HG02623 (cell line): ENCODE results near the gene KIF4A.
"Not testable (repeated sequence)": the region's sequence is repeated elsewhere in the genome, so short reads cannot be mapped to it uniquely, and the experiment has no call there.

ENCODE experiments used
- ATAC-seq: cut with Tn5 transposase; IDR thresholded peaks from one replicate; pipeline ENCODE4 v1.9.1; 2021; ENCODE audit warnings: moderate library complexity; ENCODE audit not compliant: unreplicated experiment

The KIF4A gene

DNA sequence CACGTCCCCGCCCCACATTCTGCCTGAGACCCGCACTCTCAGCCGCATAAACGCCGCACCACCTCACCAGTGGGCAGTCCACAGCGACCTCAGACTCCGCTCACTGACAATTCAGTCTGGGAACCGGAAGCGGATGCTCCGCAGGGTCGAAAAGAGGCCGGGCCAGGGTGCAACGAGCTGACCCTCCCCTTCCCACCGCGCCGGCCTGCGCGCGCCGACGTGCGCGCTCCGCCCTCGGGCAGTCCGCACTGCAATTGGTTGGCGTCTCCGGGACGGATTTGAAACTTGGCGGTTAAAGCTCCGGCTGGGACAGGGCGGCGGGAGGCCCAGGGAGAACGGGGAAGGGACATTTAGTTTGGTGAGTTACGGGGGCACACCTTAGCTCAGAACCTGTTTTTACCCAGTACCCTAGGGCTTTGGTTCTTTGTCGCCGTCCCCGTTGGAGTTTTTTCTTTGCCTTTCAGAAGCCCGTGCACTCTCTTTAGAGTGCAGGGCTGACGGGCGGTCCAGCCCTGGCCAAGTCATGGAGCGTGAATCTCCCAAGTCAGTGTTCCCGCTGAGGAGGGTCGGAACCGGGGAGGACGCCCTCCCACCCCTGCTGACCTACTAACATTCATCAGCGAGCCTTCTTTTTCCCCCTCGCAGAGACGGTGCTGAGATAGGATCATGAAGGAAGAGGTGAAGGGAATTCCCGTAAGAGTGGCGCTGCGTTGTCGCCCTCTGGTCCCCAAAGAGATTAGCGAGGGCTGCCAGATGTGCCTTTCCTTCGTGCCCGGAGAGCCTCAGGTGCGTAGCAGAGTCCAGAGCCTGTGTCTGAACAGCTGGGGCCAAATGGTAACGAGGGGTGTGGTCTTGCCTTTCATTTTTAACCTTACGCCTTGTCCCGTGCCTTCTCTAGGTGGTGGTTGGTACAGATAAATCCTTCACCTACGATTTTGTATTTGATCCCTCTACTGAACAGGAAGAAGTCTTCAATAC, at the start of gene KIF4A, which contains the start of gene PDZD11:
KIF4A (plus strand) TSS at position 312 of the 978 bp plus-strand sequence; CDS start at position 667, 355 bp downstream.
PDZD11 (minus strand) TSS at position 135 of the 978 bp plus-strand sequence. CDS start 586 bp downstream, outside the sequence.
- peak; percentile 97 for ATAC-seq

DNA sequence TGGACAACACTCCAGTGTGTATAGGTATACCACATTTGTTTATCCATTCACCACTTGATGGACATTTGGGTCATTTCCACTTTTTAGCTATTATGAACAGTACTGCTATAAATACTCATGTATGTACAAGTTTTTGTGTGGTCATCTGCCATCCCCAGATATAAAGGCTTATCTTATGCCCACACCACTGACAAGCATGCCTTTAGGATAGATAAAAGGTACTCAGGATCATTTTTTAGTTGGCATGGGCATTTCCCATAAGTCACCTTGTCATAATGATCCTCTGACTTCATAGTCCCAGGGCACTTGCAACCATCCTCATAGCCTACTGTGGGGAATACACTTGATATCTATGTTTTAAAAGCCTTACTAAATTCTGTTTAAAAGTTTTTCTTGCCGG, 49.2 kb upstream of the KIF4A start:
- no peak for ATAC-seq

- ATAC-seq, result no peak
These were observed 48.4 kb upstream of the KIF4A start for GRCh38 chrX:70241501-70241900.

DNA sequence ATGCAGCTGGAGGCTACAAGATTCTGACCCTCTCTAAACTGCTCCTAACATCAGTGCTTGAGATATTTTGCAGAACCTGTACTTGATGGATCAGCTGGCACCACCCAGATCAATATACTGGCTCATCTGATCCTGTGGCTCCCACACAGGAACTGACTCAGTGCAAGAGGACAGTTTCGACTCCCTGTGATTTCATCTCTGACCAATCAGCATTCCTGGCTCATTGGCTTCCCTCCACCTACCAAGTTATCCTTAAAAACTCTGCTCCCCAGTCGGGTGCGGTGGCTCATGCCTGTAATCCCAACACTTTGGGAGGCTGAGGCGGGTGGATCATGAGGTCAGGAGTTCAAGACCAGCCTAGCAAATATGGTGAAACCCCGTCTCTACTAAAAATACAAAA, 46.3 kb upstream of the KIF4A start:
- ATAC-seq, result not testable (repeated sequence)

GRCh38 chrX:70244881-70245280, 45.0 kb upstream of the KIF4A start:
- no peak for ATAC-seq

DNA sequence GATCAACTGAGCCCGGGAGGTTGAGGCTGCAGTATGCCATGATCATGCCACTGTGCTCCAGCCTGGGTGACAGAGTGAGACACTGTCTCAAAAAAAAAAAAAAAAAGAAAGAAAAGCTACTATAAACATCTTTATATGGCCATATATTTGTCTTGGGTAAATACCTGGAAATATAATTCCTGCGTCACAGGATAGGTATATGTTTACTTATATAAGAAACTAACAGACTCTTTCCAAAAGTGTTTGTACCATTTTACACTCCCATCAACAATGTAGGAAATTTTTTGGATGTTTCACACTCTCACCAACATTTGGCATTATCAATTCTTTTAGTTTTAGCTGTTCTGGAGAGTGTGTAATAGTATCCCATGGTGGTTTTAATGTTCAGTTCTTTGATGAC, 42.7 kb upstream of the KIF4A start:
- ATAC-seq, result no peak

DNA sequence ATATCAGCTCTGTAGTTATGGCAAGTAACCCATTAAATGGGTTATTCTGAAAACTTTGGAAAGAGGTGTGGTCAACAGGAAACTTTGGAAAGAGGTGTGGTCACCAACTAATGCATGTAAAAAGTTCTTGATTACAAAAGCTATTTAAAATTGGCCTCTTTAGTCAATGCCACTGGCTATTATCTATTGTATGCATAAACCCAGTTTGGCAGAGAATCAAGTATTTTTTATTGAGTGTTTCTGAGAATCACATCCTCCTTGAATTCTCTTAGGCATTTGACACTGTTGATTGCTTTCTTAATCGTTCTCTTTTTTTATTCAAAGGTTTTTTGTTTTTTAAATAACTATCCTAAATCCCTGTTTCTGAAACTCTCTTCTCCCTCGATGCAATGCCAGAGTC, 37.4 kb upstream of the KIF4A start:
- ATAC-seq, result no peak

DNA sequence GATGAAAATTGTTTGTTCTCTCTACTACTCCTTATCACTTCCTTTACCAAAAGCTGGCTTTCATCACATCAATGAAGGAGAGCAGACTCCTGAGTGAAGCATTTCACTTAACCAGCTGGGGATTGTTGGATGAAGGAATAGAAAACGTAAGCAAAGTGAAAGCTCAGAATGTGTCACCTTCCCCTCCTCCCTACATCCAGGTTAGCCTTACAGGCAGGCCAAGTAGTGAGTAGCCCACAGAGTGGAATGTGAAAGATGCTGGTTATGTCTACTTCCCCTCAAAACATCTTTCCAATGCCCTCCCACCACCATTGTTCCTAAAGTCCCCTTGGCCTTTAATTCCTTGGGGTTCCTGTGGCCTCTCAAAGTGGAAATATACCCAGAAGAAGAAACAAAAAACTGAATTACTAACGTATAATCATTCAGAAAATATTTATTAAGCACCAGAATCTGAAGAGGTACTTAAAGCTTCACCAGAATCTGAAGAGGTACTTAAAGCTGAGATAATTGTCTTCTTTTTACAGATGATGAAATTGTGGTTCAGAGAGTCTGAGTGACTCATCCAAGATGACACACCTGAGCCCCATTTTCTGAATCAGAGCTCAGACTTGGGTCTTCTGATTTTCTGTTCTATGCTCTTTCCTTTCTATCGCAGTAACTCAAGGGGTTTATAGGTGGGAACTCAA, 36.4 kb upstream of the KIF4A start:
- ATAC-seq, result no peak

- ATAC-seq, result no peak
These were observed 35.9 kb upstream of the KIF4A start for GRCh38 chrX:70254063-70254400.

DNA sequence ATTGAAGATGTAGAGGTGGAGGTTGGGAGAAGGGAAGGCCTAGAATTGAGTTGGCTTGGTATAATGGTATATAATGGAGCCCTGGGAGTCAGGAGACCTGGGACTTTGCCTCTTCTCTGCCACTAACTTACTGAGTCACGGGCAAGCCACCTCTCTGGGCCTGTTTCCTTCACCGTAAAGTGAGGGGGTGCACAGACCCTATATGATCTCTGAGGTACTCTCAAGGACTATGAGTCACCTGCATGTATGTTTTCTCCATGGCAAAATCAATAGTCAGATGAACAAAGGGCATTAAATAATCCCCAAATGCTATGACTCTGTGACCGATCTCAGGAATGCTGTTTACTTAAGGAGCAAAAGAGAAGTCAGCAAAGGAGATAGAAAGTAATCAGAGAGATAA, 35.0 kb upstream of the KIF4A start:
- ATAC-seq, result no peak

GRCh38 chrX:70255452-70255851, 34.5 kb upstream of the KIF4A start:
- ATAC-seq, result no peak

- no peak for ATAC-seq
These were observed 32.2 kb upstream of the KIF4A start for GRCh38 chrX:70257423-70258288.

DNA sequence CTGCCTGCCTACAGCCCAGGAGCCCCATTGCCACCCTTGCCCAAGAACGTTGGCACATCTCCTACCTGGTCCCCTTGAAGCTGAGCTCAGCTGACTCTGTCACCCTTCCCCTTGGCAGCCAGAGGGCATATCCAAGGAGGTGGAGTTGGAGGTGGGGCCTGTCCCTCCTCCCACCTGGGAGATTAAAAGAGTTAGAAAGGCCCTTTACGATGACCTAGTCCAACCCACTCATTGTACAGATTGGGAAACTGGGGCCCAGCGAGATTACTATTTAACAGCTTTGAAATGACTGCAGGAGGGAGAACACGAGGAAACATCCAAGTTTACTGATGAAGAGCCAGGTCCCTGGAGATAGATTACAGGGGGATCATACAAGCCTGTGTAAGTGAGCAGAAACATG, 29.8 kb upstream of the KIF4A start, which contains the start of gene P2RY4:
P2RY4 (minus strand) TSS at position 101 of the 400 bp plus-strand sequence. CDS start 580 bp downstream, outside the sequence.
- ATAC-seq, result no peak

DNA sequence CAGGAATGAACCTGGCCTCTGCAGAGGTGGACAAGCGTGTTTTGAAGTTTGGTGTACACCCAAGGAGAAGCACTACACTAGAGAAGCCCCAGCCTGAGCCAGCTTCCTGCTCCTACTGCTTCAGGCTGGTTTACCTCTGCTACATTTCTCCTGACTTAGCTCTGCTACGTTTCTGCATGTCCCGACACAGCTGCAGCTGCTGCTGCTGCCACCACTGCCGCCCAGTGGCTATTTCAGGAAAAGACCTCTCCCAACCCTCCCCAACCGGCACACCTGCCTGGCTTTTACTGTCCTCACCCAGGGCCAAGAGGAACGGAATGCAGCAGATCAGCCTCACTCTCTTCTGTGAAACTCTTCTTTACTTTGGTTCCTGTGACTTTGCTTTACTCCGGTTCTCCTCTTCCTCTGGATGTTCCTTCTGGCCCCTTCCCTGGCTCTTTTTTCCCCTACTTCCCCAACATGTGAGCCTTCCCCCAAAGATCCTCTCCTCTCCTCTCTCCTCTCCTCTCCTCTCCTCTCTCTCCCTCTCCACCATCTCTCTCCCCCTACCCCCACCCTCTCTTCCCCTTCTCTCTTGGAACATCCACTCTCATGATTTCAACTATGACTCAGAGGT, 26.8 kb upstream of the KIF4A start:
- ATAC-seq, result peak; percentile 58

DNA sequence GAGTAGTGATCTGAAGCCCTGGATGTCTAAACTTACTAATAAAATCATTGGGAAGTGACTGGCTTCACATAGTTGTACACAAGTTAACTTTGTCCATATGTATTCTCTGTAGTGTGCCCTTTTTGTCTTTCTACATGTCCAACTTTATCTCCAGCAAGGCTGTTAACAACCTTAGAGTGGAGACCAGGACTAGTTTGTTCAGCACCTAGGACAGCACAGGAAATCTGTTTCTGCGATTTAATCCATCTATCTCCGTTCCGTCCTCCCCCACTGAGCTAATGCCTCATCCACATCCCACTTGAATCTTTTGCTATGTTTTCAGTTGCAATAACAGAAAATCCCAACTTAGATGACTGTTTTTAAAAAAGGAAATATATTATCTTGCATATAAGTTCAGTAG, 25.1 kb upstream of the KIF4A start:
- no peak for ATAC-seq

DNA sequence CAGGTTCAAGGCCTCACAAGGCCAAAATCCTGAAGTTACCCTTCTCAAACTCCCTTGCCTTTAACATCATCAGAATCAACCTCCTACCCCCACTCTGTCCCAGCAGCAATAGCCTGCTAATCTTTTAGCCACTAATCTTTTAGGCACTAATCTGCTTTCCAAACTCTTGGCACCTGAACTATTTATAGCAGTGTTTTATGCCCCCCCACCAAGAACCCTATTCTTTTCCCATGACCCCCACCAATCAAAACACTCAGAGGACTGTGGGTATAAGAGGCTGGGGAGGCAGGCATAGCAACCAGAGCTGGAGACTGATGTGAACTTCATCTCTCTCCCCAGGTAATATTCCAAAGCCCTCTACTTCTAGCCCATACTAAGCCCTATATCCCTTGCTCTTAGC, 21.9 kb upstream of the KIF4A start, which contains the start of gene ARR3:
ARR3 (plus strand) TSS at position 301 of the 400 bp plus-strand sequence. CDS start 1,052 bp downstream, outside the sequence.
- no peak for ATAC-seq

DNA sequence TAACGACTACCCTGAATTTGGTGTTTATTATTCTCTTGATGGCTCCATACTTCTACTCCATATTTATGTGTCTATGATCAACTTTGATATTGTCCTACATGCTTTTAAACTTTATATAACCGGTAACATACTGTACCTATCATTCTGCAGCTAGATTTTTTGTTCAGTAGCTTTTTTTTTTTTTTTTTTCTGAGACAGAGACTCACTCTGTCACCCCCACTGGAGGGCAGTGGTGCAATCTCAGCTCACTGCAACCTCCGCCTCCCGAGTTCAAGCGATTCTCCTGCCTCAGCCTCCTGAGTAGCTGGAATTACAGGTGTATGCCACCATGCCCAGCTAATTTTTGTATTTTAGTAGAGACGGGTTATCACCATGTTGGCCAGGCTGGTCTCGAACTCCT, 15.9 kb upstream of the KIF4A start:
- ATAC-seq, result not testable (repeated sequence)

DNA sequence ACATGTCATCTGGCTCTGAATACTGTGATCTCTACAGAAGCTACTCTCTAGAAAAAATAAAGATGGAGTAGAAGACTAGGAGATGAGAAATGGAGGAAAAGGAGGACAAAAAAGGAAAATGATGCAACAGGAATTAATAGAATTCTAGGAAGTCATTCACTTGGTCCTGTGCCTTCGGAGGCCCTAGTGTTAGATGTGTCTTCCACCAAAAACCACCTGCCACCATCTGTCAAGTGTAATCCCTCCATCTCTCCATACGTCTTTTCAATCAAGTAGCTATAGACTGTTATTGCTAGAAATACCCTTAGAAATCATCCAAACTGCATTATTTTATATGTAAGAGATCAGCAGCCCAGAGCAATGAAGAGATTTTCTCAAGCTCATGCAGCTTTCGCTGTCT, 10.8 kb upstream of the KIF4A start:
- no peak for ATAC-seq

GRCh38 chrX:70280573-70280972, 9.3 kb upstream of the KIF4A start:
- no peak for ATAC-seq

DNA sequence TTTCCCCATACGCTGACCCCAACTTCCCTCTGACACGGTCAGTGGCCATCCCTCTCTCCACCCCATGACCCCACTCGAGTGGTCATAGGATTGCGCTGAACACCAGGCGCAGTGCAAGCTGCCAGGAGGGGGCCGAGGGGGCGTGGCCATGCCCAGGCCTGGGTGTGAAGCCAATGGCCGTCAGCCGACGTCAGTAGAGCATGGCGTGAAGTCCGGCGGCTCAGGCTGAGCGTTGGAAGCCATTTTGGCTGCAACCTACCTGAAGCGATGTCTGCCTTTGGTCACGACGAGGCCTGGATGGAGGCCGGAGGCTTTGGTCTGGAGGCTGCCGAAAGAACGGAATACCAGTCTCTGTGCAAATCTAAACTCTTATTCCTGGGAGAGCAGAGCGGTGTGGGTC, 8.0 kb upstream of the KIF4A start, which contains the start of gene RAB41:
RAB41 (plus strand) TSS at position 222 of the 400 bp plus-strand sequence; CDS start at position 268, 46 bp downstream.
- ATAC-seq, result no peak
